T47D (cell line): Measurements from ENCODE around the gene SH3BGRL.

Experiments used
- DNase-seq, 2 experiments: peaks; one replicate each; pipeline versions ENCODE4 v3.0.0 to v3.0.0-alpha.2; 2011 to 2012; ENCODE audit warnings: low read depth in 1 of 2, low spot score in 1 of 2
- JUND ChIP-seq: IDR thresholded peaks from 2 replicates; pipeline ENCODE4 v1.6.1; 2012; ENCODE audit warnings: low read depth
- in situ Hi-C: cut with HindIII; loops from 2 replicates; pipeline ENCODE4 v1.10.0; 2016; ENCODE audit warnings: low sequenced_read_pairs, low pct_unique_long_range_greater_than_20kb

Gene SH3BGRL

DNA sequence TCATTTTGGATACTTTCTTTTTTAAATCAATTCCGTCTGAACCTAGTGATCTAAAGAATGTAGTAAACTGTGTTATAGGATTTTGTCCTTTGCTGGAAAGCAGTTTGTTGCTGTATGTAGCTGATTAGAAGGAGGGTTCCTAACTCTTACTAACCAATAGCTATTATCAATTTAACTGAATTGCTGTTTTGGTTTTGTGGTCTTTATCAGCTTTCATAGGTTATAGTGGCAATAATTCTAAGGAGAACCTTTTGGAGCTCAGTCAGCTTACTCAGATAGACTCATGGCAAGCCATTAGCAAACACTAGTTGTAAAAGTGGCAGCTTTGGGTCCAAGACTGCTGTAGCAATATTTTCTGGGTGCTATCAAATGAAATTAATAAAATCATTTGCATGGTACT lies 29.6 kb downstream of the SH3BGRL start:
- in situ Hi-C loops: no loop called here
- no peak for DNase-seq
- no peak for TF ChIP-seq JUND

DNA sequence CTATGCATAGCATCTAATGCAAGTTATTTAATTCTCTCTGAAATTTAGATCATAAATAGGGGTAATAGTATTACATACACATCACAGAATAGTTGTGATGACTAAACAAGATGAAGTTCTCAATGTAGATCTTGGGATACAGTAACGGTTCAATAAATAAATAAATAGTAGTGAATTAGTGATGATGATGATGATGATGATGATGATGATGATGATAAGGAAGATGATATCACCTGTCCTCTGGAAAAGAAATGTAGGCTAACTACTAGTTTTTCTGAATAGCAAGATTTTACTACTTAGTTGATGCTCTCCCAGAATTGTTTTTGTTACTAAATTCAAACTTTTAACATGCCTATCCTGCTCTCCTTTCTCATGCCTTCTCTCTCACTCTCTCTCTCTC lies 30.3 kb downstream of the SH3BGRL start:
- in situ Hi-C loops: no loop called here

DNA sequence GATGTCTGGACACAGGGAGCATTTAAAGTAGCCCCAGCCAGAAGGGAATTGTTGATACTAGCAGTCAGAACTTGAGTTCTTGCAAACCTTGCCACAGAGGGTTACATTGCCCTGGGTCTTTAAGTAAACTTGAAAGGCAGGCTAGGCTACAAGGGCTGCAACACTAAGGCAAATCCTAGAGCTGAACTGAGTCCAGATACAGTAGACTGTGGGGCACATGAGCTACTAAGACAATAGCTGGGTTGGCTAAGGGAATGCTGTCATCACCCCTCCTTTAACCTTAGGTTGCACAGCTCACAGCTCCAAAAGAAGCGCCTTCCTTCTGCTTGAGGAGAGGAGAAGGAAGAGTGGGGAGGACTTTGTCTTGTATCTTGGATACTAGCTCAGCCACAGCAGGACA lies 35.6 kb downstream of the SH3BGRL start:
- no peak for TF ChIP-seq JUND
- in situ Hi-C loops: no loop called here
- DNase-seq: peak in 1 of 2 experiments; percentile 20

More for the DNA sequence above, 30.3 kb downstream of the SH3BGRL start:
- TF ChIP-seq JUND: no peak
- DNase-seq: no peak

- in situ Hi-C loops: no loop called here
- TF ChIP-seq JUND: no peak
- no peak for DNase-seq
Measured at GRCh38 chrX:81238166-81238565, 36.3 kb downstream of the SH3BGRL start.

DNA sequence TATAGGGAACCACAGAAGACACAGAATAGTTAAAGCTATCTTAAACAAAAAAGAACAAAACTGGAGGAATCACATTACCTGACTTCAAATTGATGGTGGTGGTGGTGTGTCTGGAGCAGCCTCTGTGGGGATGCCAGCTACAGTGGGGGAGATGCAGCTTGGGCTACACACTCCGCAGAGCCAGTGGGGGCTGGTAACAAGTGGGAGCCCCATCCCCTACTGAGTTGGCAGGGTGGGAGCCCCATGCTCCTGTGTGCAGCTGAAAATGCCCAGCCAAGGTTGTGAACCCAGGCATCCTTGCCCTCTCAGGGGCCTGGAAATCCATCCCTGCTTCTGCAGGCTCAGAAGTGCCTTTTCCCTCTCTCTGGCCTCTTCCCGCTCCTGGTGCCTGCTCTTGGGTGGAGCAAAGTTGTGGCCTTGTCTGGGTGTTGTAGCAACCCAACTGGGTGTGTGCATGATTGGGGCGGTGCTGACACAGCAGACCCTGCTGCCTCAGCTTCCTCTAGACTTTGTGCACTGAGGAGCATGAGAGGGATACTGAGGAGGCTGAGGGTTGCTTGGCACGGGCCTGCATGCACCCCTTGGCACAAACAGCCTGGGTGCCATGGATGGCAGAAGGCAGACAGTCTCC lies 38.9 kb downstream of the SH3BGRL start:
- no peak for DNase-seq
- in situ Hi-C loops: no loop called here
- no peak for TF ChIP-seq JUND

GRCh38 chrX:81241753-81242152 lies 39.9 kb downstream of the SH3BGRL start:
- in situ Hi-C loops: no loop called here
- DNase-seq: no peak
- no peak for TF ChIP-seq JUND

DNA sequence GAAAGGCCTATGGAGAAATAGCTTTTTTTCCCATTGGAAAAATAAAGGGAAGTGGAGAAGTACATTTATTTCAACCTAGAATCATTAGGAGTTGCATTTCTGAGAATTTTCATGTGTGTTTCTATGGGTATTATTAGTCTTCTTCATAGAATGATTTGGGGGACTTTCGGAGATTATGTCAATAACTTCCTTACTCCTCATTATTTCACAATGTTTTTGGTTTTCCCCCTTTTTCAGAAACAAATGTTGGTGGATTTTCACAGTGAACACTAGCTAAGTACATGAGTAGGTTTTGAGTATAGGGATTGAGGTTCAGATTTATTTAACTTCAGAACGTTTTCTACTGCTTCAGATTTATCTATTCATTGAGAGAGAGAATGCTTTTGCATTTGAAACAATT lies 54.0 kb downstream of the SH3BGRL start:
- in situ Hi-C loops: no loop called here
- DNase-seq: no peak
- TF ChIP-seq JUND: no peak

- no peak for TF ChIP-seq JUND
- in situ Hi-C loops: no loop called here
- no peak for DNase-seq
Measured at GRCh38 chrX:81257817-81258216, 55.9 kb downstream of the SH3BGRL start.

DNA sequence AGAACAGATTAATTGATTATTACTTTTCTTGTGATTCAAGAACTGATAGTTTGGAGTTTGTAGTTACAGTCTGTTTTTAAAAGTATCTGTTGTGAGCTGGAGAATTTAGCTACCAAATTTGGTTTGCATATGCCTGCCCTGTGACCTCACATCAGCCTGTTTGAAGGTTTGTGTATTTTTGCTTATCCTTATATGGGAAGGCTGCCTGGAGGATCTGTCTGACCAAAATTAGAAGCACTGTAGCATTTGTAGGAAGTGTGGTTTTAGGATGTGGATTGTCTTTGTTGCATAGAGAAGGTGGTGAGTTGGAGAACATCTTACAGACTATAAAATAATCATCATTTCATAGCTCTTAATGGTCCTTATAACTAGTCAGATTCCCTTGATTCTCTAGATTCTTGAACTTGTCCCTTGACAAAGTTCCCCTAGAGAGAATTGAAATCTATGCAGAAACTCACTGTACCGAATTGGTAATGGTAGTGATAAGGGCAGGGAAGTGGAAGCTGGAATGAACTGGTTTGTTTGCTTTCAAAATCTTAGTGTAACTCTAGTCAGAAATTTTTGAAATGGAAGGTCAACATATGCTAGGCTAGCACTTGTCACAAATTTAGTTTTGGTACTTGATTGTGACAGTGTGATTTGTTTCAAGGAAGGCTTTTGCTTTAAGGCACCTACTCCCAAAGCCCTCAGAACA lies 57.3 kb downstream of the SH3BGRL start:
- no peak for DNase-seq
- no peak for TF ChIP-seq JUND
- in situ Hi-C loops: no loop called here

DNA sequence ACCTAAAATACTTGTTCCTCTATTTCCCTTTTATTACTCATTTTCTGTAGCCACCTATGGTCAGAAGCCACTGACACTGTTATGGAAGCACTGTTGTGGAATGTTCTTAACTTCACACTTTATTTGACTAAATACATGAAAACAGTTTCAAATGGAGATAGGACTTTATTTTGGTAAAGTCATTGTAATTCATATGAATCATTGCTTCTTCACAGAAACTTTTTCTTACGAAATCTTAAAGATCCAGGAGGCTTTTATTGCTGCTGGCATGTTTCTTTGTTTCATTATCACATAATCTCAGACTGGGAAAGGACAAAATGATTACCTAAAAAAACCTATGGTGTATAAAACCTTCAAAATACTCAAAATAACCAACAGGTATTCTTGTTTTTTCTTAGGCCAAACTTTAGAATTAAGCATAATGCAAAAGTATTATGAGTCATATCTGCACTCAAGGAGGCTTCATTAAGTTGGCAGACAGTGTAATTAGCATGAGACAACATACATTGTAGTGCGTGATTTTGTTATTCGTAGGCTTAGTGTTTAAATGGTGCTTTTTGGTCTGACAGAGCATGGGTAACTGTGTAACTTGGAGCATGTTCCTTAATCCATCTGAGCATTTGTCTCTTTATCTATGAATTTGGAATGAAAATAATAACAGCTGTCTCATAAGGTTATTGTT lies 58.0 kb downstream of the SH3BGRL start:
- no peak for TF ChIP-seq JUND
- no peak for DNase-seq
- in situ Hi-C loops: no loop called here

DNA sequence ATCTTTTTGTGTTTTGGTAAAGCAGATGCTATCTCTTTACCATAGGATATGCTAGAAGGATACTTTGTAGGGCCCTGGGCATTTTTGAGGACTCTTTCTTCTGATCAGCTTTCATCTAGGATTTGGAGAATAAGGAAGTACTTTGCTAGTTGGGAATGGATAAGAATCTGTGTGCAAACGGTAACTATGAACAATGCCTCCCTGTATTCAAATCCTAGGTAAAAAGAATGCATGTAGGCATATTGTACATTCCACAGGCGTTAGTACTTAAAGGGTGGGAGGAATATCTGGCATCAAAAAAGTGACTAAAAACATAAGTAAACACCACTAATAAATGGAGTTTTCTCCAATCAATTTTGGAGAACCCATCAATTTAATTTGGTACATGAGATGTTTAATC lies 59.7 kb downstream of the SH3BGRL start:
- DNase-seq: peak in 1 of 2 experiments; percentile 50
- TF ChIP-seq JUND: no peak
- in situ Hi-C loops: no loop called here

GRCh38 chrX:81263059-81263458 lies 61.2 kb downstream of the SH3BGRL start:
- no peak for TF ChIP-seq JUND
- DNase-seq: no peak
- in situ Hi-C loops: no loop called here

DNA sequence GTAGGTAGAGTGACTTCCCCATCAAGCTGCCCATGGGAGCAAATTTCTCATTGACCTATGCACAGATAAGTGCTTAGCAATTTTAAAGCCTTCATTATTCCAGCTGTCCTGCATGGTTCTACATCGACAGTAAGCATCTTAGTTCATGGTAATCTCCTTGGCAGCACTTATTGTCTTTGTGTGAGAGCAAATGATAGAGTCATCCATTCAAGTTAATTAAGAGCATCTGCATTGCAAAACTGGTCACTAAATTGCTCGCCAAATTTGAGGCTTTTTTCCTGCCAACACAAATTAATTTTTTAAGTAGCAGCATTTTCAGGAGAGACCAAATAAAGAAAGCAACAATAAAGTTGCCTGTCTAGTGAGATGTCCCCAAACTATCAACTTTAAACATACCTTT lies 76.7 kb downstream of the SH3BGRL start:
- in situ Hi-C loops: no loop called here

More for the DNA sequence above, 76.7 kb downstream of the SH3BGRL start:
- no peak for TF ChIP-seq JUND
- no peak for DNase-seq
